Inferior parietal cortex (tissue), 1 donor: ENCODE measurements around the gene LDB2.

Experiments used
- DNase-seq: peaks from one replicate; pipeline ENCODE4 v3.0.0-alpha.2; 2016; ENCODE audit errors: extremely low spot score

The LDB2 gene

DNA sequence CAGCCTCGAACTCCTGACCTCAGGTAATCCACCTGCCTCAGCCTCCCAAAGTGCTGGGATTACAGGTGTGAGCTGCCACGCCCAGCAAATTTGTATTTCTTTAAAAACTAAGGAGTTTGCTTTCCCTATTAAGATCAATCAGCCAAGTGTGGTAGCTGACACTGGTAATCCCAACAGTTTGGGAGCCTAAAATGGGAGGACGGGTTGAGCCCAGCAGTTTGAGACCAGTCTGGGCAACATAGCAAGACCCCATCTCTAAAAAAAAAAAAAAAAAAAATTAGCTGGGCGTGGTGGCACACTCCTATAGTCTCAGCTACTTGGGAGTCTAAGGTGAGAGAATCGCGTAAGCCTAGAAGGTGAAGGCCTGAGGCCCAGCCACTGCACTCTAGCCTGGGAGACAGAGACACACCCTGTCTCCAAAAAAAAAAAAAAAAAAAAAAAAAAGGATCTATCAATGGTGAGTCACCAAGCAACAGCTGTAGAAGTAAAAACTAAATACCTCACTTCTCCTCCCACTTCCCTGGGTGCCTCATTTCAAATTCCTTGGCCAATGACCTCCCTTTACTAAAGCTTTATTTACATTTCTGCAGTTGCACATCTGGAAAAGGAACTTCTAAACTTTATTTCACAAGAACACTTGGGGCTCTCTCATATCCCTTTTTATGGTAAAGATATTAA is 54.5 kb downstream of the LDB2 start:
- no peak for DNase-seq

DNA sequence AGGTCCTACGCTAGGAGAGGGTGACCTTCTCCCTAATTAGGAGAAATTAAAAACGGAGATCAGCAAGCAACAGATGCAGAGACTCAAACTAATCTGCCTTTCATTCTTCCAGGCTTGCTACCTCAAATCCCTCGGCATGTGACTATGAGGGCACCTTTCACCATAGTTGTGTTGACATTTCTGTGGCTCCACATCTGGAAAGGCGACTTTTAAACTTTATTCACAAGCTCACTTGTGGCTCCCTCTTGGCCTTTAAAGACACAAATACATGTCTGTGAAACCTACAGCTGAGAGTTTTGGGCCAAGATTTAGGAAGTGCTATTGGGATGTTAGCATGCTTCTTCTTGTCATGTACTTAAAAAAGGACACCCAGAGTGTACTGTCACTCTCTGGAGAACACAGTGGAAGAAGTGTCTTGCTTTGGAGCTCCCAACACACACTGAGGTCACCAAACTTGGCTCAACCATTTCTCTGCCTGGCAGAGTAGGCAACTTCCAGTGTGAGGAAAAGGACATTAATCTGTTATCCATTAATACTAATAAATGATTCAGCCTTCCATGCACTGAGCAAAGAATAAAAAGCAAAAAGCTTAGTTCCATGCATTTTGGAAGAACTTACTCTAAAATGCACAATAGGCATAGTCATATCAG is 60.1 kb downstream of the LDB2 start:
- DNase-seq: no peak

DNA sequence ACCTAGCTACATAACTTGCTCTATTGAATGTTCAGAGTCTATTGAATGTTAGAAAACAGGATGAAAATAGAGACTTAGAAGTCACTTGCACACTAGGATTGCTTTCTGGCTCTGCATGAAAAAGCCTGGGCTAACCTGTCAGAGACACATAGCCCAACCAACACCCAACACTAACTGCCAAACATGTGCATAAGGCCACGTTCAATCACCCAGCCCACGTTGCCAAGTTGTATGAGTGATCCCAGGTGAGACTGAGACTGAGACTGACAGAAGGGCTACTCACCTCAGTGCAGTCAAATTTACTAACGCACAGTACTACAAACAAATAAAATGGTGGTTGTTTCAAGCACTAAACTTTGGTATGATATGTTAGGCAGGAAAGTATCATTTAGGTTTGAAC is 61.0 kb downstream of the LDB2 start:
- DNase-seq: no peak

DNA sequence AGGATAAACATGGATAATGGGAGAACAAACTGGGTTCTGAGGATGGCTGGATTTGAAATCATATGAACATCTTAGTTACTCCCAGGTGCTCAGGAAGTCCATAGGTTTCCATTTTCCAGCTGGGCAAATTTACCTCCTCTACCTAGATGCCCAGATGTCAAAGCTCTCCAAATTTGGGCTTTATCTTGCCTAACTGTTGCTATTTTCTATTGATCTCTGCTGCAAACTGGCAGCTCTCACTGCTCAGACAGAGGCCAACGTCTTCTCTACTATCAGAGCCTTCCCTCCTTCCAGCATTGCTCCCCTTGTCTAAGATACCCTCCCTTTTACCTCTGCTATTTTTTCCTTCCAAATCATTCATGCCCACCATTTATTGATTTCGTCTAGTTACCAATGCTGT is 62.1 kb downstream of the LDB2 start:
- DNase-seq: no peak

DNA sequence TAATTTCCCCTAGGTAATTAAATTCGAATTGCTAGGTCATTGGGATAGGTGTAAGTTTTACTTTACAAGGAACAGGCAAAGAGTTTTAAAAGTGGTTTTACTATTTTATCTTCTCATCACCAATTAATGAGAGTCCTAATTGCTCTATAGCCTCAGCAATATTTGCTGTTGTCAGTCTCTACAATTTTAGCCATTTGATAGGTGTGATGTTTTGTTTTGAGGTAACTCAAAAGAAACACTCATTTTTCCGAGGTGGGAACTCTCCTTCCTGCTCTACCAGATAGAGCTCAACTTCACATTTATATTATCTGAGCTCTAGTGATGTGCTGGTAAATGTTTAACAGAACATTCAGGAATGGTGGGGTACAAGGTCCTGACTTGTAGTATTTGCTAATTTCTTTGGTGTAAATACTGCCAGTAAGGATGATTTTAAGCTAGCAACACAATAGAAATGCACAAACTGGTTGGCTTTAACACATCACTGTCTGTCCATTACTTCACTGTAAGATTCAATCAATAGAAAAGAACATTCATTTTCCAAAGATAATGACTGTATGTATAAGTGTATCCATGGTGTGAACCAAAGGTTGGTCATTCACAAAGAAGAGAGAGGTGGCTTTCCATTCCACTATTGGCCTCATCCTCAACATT is 62.7 kb downstream of the LDB2 start:
- no peak for DNase-seq

DNA sequence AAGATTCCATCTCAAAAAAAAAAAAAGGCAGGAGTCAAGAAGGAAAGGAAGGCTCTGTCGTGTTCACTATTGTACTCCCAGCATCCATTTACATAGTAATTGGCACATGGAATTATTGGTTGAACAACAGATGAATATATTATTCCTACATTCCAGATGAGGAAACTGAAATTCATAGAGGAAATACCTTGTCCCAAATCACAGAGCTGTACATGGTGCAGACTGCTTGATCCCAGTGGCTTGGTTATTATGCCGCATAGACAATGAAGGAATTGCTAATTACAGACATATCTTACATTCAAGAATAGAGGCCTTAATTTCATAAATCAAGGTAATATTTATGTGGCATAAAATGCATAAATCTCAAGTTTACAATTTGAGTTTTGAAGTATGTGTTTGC is 63.6 kb downstream of the LDB2 start:
- no peak for DNase-seq

DNA sequence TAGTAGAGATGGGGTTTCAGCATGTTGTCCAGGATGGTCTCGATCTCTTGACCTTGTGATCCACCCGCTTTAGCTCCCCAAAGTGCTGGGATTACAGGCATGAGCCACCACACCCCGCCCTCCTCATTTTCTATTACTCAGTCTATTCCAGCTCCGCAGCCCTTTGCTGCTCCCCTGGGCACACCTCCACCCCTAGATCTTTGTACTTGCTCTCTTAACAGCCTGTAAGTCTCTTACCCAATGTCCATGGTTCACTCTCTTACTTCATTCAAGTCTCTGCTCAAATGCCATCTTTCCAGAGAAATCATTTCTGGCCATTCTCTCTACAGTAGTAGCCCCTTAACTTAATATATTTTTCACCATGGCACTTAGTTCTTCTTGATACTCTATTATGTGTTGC is 64.7 kb downstream of the LDB2 start:
- DNase-seq: no peak

DNA sequence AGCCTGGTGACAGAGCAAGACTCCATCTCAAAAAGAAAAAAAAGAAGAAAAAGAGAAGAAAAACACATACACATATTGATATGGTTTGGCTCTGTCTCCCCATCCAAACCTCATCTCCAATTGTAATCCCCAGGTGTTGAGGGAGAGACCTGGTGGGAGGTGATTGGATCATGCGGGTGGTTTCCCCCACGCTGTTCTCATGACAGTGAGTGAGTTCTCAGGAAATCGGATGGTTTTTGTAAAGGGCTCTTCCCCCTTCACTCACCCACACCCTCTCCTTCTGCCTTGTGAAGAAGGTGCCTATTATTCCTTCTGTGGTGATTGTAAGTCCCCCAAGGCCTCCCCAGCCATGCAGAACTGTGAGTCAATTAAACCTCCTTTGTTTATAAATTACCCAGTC is 68.4 kb downstream of the LDB2 start:
- no peak for DNase-seq

DNA sequence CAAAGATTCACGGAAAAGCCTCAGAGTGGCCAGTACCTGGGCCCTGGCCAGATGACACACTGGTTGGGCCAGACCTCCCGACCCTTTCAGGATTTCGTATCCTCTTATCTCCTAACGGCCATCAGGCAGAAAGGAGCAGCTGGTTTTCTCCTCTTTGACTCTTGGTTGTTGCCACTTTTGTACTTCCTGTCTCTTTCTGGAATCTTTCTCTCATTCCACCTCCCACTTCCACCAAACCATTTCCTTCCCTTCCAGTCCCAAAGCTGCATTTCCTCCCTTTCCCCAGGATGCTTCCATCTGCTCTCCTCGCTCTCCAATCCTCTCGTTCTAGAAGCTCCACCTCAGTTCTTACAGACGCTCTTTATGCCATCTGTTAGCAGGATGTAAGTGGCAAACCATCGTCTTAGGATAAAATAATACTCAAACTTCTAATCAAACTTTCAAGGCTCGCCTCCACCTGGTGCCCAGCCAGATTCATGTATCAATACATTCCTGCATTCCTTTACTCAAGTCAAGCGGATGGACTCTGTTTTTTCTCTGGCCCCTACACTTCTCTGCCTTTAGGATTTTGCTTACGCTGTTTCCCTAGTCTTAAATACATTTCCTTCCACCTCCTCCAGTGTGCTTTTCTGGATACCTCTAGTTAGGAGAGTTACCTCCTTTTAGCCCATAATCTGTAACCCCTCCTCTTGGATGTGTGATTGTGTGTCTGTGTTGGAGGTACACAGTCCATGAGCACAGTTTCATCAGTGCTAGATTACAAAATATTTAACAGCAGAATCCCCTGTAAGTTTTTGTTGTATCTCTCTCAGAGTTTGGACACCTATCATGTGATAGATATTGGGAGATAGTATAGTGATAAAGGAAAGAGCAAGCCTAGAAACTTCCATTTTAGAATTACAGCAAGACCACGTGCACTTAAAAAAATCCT is 70.4 kb downstream of the LDB2 start:
- DNase-seq: peak; percentile 32

DNA sequence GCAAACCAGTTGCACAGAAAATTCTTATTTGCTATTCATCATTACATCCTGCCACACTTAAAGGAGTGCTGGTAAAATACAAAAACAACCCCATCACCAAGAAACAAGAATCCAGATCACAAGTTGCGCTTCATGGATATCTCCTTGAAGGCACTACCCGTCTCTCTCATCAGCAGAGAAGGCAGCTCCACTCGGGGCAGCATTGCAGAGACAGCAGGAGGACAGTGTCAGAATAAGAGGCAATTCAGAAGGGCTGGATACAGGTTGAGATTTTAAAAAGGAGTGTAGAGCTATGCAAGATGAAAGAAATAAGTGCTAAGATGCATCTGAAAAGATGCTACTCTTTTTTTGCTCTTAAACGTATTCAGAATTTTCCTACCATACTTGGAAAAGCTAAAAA is 71.4 kb downstream of the LDB2 start:
- peak; percentile 31 for DNase-seq

DNA sequence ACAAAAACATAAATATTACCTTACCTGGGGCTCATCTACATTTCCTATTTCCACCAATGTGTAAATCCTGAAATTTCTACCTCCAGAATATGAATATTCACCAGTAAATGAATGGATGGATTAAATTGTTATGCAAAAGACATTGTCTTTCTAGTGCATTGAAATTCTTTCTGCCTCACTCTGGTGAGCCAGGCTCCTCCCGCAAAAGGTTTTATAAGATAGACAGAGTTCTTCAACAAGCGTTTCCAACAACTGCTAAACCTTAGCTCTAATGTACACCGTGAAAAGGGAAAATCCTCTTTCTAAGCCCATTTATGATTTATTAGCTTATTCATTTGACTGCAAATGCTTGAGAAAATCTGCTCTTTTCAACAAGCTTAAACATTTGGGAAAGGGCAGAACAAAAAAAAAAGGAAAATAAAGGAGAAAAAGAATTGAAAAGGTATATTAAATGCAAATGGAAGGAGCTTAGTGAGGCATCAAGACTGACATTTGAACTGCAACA is 72.0 kb downstream of the LDB2 start:
- DNase-seq: no peak

DNA sequence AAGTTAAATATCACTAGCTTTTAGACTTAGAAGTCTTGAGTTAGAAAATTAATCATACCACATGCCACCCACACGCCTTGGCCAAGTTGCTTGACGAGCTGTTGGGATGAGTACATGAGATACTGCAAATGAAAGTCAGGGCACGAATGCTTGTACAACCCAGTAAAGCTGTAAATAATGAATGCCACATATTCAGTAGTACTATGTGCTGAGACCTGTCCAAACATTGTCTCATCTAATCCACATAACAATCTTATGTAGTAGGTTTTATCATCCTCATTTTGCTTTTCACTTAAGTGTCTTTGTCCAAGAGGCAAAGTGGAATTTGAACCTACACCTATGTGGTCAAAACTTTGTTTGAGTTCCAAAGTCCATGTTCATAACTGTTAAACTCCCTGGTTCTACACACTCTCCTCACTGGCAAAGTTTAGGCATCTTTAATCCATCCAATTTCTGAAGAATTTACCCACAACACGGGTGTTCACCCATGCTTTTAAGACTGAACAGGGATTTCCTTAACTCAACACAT is 74.1 kb downstream of the LDB2 start:
- no peak for DNase-seq

DNA sequence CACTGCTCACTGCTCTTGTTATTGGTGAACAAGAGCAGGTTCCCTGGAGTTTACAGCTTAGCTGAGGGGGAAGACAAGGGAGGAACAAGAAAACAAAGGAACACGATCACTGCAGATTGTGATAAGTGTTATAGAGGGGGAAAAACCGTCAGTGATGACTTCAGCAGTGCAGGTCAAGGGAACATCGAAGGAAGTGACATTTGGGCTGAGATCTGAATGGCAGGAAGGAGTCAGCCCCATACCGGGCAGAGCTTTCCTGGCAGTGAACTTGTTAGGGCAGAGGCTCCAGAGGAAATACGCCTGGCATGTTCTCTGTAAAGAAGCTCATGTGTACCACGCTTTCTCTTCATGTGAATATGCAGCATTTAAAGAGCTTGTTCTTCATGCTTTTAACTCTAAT is 78.1 kb downstream of the LDB2 start:
- no peak for DNase-seq

DNA sequence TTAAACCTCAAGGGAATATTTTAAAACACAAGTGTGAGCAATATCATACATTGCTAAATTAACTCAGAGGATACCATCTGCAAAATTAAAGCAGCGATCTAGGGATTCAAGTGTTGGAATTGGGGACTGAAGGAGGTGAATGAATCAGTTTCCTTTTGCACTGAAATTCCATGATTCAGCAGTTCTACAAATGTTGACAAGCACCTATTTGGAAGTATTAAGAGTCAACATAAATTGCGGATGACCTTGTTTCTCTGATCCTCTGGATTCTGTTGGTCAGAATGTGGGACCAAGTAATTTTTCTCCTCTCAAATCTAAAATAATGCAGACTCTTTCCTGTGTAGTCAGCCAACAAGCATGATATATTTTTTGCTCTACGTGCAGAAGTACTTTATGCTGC is 78.8 kb downstream of the LDB2 start:
- DNase-seq: no peak

DNA sequence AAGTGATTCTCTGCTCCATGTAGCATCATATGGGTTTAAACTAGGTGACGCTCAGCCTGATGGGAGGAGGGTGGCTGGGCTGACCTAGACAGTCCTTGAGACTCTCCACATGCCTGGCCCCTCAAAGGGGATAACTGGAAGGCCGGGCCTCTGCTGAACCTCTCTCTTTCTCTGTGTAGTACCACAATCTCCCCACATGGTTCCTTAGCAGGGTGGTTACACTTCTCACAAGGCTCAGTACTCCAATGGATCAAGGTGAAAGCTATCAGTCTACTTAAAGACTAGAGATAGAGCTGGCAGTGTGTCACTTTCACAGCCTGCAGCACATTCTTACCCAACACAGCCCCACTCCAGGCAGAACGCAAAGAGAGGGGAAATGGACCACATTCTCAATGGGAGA is 80.4 kb downstream of the LDB2 start:
- no peak for DNase-seq

DNA sequence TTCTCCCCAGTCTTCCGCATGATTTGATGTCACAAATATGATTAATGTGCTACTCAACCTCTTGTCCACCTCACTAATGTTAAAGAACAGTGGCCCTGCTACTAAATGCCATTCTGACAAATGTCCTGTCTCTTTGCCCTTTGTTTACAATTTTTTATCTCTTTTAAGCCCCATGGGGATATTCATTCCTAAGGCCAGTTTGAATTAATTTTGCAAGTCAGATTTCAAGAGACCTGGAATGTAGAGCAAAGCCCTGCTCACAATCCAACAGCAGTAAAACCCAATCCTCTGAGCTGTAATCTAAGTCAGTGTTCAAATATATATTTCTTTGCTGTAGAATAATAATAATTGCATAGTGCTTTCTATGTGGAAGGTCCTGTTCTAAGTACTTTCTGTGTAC is 81.2 kb downstream of the LDB2 start:
- DNase-seq: no peak

DNA sequence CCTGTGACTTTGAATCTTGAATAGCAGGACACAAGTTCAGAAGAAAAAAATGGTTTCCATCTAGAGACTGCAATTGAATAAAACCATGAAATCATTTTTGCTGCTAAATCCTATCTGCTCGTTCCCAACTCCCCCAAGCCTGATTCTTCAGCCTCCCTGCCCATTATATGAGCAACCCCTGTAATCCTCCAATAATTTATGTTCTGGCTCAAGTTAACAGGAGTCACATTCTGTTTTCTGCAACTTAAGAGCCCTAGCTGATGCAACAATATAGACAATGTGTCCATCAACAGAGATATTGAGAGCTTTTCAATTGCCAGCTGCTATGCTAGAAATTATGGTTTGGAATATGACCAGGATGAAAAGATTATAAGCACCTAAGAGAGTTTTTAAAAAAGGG is 84.1 kb downstream of the LDB2 start:
- DNase-seq: no peak

DNA sequence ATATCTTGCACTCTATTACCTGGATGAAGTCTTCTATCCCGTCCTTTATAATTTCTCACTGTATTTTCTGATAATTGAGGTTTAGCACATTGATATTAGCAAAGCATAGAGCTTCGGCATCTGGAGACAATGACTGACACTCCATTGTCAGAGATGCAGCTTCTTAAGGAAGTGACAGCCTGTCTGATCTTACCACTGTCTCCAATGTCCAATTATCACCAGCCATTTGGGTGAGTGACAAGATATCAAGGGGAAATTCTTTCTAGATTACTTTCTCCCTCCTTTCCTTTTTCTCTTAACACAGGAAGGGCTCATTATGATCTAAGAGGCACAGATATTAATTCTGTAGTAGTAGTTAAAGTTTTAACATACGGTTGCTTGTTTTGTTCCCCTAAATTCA is 86.4 kb downstream of the LDB2 start:
- DNase-seq: no peak

DNA sequence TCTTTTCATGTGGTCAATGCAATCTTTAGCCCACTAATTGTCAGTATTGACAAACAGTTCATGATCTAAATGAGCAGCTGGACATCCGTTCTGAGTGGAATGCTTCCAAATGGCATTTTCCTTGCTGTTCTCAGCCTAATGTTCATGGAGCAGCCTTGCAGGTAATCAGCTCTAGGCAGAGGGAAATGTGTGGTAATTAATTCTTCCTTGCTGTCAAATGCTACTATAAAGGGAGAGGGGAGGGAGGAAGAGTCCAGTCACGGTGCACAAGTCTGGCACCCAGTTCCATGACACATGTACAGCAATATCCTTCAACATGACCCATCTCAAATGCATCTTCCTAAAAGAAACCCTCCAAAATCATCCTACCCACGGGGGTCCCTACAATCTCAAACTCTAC is 88.5 kb downstream of the LDB2 start:
- no peak for DNase-seq

DNA sequence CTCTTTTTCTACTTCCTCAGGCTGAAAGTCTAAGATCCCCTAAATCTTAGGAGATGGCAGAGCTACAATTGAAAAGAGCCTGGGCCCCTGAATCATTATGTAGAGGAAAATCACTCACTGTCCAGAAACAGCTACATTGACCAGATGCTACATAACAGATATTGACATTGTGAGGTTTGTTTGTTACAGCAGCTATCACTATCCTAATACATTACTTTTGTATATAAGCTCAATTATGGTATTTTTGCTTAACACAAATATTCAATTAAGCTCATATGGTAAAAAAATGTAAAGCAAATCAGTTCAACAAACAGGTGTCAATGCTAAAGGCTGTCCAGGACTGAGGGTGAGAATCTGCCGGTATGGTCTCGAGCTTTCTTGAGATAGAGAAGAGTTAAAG is 89.4 kb downstream of the LDB2 start:
- DNase-seq: no peak

DNA sequence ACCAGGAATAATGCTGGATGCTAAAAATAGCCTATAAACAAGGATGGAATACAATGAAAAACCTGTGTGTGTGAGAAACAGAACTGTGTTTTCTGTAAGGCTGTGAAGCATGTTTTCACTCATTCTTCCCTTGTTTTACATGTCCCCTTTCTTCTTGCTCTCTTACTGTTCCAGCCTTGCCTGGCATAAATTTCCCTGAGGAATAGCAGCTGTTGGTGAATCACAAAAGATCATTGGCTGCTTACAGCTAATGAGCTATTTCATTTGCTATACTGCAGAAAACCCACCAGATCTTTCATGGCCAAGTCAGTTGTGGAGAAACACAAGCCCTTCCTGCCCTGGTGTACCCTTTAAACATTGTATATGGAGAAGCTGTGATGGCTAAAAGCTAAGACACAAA is 91.1 kb downstream of the LDB2 start:
- DNase-seq: no peak

DNA sequence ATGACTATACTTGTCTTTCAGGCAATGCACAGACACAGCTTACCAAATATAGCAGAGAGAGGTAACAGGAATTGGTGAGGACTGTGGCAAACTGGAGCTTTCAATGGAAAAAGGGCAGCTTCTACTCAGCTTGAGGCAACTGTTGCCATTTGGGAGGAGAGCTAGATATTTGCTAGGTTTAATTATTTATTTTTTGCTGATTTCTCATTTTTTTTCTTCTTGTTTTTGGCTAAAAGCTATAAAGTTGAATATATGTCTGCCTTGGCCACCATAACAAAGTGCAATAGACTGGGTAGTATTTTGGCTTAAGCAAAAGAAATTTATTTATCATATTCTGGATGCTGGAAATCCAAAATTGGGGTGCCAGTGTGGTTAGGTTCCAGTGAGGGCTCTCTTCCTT is 93.9 kb downstream of the LDB2 start:
- DNase-seq: no peak
